ENCODE results near the gene HIF1A.
"Not testable (repeated sequence)": the region's sequence is repeated elsewhere in the genome, so short reads cannot be mapped to it uniquely, and the experiment has no call there.

Gene HIF1A

GRCh38 chr14:61708693-61709092, 13.4 kb downstream of the HIF1A start:
- not testable (repeated sequence) for DNase-seq (ENCODE audit: low read depth)

- DNase-seq (ENCODE audit: low read depth) = no peak
Observed at GRCh38 chr14:61710853-61711817, 15.8 kb downstream of the HIF1A start.

- no peak for DNase-seq (ENCODE audit: low read depth)
Observed at GRCh38 chr14:61712137-61712536, 16.8 kb downstream of the HIF1A start.

DNA sequence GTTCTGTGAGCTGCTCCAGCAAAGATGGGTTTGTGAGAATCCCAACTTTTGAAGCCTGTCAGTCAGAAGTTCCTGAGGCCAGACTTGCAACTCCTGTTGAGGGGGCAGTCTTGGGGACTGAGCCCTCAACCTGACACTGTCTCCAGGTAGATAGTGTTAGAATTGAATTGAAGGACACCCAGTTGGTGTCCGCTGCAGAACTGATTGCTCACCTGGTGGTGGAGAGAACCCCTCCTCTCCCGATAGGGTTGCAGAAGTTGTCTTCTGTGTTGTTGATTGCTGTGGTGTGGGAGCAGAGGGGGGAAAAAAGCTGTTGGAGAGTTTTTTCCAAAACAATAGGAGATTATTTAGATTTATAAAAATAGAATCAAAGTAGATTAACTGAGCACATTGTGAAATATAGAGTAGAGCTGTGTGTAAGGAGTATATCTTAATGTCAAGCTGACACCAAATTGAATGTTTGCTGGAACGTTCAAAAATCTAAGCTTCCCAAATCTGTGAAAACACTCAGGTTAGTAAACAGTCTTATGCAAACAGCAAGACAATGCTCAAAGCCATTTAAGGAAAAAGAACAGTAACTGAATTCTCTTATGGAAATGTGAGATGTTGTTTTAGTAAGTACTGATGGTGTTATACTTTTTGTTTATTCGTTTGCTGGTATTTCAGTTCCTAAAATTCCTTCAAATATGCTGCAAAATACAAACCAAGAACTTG, 18.6 kb downstream of the HIF1A start:
- DNase-seq (ENCODE audit: low read depth) = no peak

GRCh38 chr14:61716956-61717355, 21.6 kb downstream of the HIF1A start:
- DNase-seq (ENCODE audit: low read depth) = no peak

GRCh38 chr14:61718039-61718438, 22.7 kb downstream of the HIF1A start:
- DNase-seq (ENCODE audit: low read depth) = no peak

DNA sequence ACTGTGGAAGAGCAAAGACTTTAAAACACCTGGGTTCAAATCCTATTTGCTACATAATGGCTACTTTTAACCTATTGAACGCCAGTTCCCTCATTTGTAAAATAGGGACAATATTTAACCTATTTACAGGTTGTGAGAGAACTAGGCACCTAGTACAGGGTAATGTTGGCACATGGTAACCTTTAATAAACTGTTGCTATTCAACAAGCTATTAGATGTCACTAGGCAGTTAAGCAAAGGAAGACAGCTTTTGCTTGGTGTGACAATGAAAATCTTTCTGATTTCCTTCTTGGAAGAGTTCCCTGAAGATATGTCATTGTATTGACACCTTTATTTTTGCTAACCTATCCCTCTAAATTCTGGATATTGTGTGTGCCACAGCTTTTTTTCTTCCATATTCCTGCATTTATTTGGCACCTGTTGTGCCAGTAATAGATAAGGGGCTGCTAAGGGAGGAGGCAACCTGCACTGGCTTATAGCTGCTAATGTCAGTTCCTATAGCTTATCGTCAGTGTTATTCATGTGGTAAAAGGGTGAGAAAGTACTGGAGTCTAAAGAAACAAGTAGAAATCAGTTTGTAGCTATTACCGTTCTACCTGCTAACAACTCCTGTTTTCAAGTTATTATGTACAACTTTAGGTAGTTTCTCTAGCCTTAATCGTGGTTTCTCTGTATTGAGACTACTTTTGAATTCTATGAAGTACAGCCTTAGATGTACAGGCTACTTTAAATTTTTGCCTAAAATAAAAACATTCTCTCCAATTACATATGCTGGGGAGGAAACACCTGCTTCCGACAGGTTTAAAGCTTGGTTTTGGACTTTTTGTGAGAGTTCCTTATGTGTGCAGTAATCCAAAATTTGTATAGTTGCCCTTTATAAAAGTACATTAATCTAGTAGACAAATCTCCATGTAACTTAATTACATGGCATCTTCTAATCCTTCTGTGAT, 24.3 kb downstream of the HIF1A start:
- no peak for DNase-seq (ENCODE audit: low read depth)

DNA sequence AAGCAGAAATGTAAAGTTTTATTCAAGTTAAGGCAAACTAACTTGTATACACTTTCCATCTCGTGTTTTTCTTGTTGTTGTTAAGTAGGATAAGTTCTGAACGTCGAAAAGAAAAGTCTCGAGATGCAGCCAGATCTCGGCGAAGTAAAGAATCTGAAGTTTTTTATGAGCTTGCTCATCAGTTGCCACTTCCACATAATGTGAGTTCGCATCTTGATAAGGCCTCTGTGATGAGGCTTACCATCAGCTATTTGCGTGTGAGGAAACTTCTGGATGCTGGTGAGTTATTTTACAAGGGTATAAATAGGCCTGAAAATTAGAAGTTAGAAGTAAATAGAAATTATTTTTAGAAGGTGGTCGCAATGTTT, 25.0 kb downstream of the HIF1A start:
- no peak for DNase-seq (ENCODE audit: low read depth)

GRCh38 chr14:61720741-61721140, 25.4 kb downstream of the HIF1A start:
- no peak for DNase-seq (ENCODE audit: low read depth)

GRCh38 chr14:61724133-61724532, 28.8 kb downstream of the HIF1A start:
- DNase-seq (ENCODE audit: low read depth) = no peak

GRCh38 chr14:61726778-61727658, 31.7 kb downstream of the HIF1A start:
- no peak for DNase-seq (ENCODE audit: low read depth)

GRCh38 chr14:61730756-61731373, 35.6 kb downstream of the HIF1A start:
- DNase-seq (ENCODE audit: low read depth) = no peak

- no peak for DNase-seq (ENCODE audit: low read depth)
Observed at GRCh38 chr14:61733972-61734371, 38.7 kb downstream of the HIF1A start.

DNA sequence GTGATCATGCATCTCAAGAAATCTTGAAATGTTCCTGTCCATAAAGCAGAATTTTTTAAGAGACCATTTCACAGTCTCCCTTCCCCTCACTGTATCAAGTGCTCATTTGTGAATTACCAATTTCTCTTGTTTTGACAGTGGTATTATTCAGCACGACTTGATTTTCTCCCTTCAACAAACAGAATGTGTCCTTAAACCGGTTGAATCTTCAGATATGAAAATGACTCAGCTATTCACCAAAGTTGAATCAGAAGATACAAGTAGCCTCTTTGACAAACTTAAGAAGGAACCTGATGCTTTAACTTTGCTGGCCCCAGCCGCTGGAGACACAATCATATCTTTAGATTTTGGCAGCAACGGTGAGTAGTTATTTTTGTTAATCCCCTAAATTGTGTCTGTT, 41.4 kb downstream of the HIF1A start:
- no peak for DNase-seq (ENCODE audit: low read depth)

- no peak for DNase-seq (ENCODE audit: low read depth)
Observed at GRCh38 chr14:61737915-61738314, 42.6 kb downstream of the HIF1A start.

- no peak for DNase-seq (ENCODE audit: low read depth)
Observed at GRCh38 chr14:61739133-61739532, 43.8 kb downstream of the HIF1A start.

GRCh38 chr14:61742371-61742770, 47.1 kb downstream of the HIF1A start:
- no peak for DNase-seq (ENCODE audit: low read depth)

- no peak for DNase-seq (ENCODE audit: low read depth)
Observed at GRCh38 chr14:61744238-61744637, 48.9 kb downstream of the HIF1A start.

DNA sequence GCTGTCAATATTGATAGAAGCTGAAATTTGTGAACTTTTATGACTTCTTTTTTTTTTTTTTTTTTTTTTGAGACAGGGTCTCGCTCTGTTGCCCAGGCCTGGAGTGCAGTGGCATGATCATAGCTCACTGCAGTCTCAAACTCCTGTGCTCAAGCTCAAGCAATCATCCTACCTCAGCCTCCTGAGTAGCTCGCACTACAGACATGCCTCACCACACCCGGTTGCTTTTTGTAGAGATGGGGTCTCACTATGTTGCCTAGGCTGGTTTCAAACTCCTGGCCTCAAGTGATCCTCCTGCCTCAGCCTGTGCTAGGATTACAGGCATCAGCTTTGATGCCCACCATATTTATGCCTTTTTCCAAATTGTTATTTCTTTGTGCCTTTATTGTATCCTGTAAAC, 51.0 kb downstream of the HIF1A start:
- not testable (repeated sequence) for DNase-seq (ENCODE audit: low read depth)

DNA sequence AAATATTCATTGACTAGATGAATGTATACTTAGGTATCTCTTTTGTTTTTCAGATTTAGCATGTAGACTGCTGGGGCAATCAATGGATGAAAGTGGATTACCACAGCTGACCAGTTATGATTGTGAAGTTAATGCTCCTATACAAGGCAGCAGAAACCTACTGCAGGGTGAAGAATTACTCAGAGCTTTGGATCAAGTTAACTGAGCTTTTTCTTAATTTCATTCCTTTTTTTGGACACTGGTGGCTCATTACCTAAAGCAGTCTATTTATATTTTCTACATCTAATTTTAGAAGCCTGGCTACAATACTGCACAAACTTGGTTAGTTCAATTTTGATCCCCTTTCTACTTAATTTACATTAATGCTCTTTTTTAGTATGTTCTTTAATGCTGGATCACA, 51.6 kb downstream of the HIF1A start:
- no peak for DNase-seq (ENCODE audit: low read depth)

GRCh38 chr14:61747342-61747741, 52.0 kb downstream of the HIF1A start:
- DNase-seq (ENCODE audit: low read depth) = no peak
